Measurements from ENCODE around the gene MTRR. TPM values are rescaled to one million over a fixed set of nuclear protein-coding genes. Genes with fewer than 3 reads are reported as not detected.

Gene MTRR
- total and polyA plus RNA-seq, 2 of the 4 experiments (the other 2 are of a cell fraction), result 33.2 to 33.5 TPM

DNA sequence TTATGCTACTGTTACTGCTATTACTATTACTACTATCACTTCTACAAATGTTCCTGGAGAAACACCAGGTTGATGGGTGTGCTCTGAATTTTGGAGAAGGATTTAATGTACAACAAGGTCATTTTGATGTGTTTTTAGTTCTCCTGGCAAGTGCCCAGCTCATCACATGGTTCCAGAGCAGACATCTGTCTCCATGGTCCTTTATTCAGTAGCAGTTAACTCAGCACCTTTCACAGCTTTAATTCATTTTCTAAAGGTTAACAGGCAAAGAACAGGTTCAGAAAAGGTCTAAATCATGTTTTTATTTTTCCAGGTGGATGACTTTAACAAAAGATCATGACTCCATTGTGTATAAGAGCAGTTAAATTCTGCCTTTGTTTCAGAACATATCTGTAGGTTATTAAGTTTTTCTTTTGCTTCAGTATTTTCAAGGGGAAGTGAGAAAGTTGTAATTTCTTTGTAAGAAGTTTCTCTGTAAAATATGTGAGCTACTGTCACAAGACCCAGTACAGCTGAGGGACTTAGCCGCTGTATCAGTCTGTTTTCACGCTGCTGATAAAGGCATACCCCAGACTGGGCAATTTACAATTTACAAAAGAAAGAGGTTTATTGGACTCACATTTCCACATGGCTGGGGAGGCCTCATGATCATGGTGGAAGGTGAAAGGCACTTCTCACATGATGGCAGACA, 41.9 kb downstream of the MTRR start:
- H3K79me1 ChIP-seq (ENCODE audit: low read depth in 1 of 2, low read length in 2 of 2), result no peaks in the 10 kb centered on the region
- no peak overlapping the region for H2BK120ac ChIP-seq (ENCODE audit: low read depth, low read length)
- H2BK15ac ChIP-seq (ENCODE audit: low read depth, low read length), result no peak overlapping the region
- H3K27me3 ChIP-seq (ENCODE audit: control insufficient read depth, insufficient read depth, low read length), result no peaks in the 10 kb centered on the region
- ATAC-seq (ENCODE audit: low read depth), result no peak
- intact Hi-C loops (cut with micrococcal nuclease) (no loop called here), in situ Hi-C loops (cut with MboI; ENCODE audit: low sequenced_read_pairs) (no loop called here), dilution Hi-C loops (cut with HindIII; ENCODE audit: low sequenced_read_pairs, unreplicated experiment) (no loop called here)
- CTCF ChIA-PET, result no interaction called here
- TF ChIP-seq, protein P1, sequence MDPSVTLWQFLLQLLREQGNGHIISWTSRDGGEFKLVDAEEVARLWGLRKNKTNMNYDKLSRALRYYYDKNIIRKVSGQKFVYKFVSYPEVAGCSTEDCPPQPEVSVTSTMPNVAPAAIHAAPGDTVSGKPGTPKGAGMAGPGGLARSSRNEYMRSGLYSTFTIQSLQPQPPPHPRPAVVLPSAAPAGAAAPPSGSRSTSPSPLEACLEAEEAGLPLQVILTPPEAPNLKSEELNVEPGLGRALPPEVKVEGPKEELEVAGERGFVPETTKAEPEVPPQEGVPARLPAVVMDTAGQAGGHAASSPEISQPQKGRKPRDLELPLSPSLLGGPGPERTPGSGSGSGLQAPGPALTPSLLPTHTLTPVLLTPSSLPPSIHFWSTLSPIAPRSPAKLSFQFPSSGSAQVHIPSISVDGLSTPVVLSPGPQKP (IDR thresholded peaks at IDR 0.05; ENCODE audit: borderline replicate concordance, low read depth, low read length), result no peak
- TF ChIP-seq CHD1 (IDR thresholded peaks at IDR 0.05; ENCODE audit: low read depth, low read length) (no peak), MXI1 (IDR thresholded peaks at IDR 0.05; ENCODE audit: borderline replicate concordance, low read depth, low read length) (no peak), RCOR1 (IDR thresholded peaks at IDR 0.05; ENCODE audit: insufficient replicate concordance, low read length) (no peak), FOS (IDR thresholded peaks at IDR 0.05; ENCODE audit: low read depth, low read length) (no peak), NFE2L2 (IDR thresholded peaks at IDR 0.05; ENCODE audit: low read depth, low read length) (no peak), POLR2A (IDR thresholded peaks at IDR 0.05; ENCODE audit: low read depth, low read length) (no peak), MAZ (IDR thresholded peaks at IDR 0.05; ENCODE audit: borderline replicate concordance, low read depth, low read length) (no peak), RFX5 (IDR thresholded peaks at IDR 0.05; ENCODE audit: low read depth, low read length) (no peak), BHLHE40 (IDR thresholded peaks at IDR 0.05; ENCODE audit: low read depth, low read length) (no peak), SMC3 (IDR thresholded peaks at IDR 0.05; ENCODE audit: low read depth, low read length) (no peak), RAD21 (IDR thresholded peaks at IDR 0.05; ENCODE audit: low read length) (no peak), MAFK (IDR thresholded peaks at IDR 0.05; ENCODE audit: low read depth, low read length) (no peak), USF2 (IDR thresholded peaks at IDR 0.05; ENCODE audit: low read depth, low read length) (no peak), CEBPB (IDR thresholded peaks at IDR 0.05; ENCODE audit: low read depth, low read length) (no peak)
- TF ChIP-seq, protein P2, sequence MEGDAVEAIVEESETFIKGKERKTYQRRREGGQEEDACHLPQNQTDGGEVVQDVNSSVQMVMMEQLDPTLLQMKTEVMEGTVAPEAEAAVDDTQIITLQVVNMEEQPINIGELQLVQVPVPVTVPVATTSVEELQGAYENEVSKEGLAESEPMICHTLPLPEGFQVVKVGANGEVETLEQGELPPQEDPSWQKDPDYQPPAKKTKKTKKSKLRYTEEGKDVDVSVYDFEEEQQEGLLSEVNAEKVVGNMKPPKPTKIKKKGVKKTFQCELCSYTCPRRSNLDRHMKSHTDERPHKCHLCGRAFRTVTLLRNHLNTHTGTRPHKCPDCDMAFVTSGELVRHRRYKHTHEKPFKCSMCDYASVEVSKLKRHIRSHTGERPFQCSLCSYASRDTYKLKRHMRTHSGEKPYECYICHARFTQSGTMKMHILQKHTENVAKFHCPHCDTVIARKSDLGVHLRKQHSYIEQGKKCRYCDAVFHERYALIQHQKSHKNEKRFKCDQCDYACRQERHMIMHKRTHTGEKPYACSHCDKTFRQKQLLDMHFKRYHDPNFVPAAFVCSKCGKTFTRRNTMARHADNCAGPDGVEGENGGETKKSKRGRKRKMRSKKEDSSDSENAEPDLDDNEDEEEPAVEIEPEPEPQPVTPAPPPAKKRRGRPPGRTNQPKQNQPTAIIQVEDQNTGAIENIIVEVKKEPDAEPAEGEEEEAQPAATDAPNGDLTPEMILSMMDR (conservative IDR thresholded peaks at IDR 0.05; ENCODE audit: low read depth, low read length), result no peak
- H3K4me1 ChIP-seq (ENCODE audit: control insufficient read depth, insufficient read depth, low read length), result no peaks in the 10 kb centered on the region
- no peak overlapping the region for H4K91ac ChIP-seq (ENCODE audit: insufficient read depth, low read depth, low read length)
- H3K56ac ChIP-seq (ENCODE audit: extremely low read depth, insufficient read depth, low read length), result no peak overlapping the region
- no peak overlapping the region for H2AFZ ChIP-seq (replicated peaks; ENCODE audit: low read length, poor library complexity)
- H3K4ac ChIP-seq (ENCODE audit: low read depth, low read length), result no peak overlapping the region
- no peak overlapping the region for H3K27ac ChIP-seq (ENCODE audit: insufficient read depth, low read length)
- DNase-seq, result no peak
- no peak overlapping the region for H3K4me2 ChIP-seq (ENCODE audit: low read depth, low read length)
- H3K14ac ChIP-seq (replicated peaks; ENCODE audit: low read depth, low read length), result no peak overlapping the region
- H2BK5ac ChIP-seq (ENCODE audit: low read depth, low read length, poor library complexity, severe bottlenecking), result no peak overlapping the region
- H4K5ac ChIP-seq (ENCODE audit: low read depth, low read length), result no peak overlapping the region
- no peaks in the 10 kb centered on the region for H4K20me1 ChIP-seq (ENCODE audit: insufficient read depth, low read length)
- no peak overlapping the region for H2AK5ac ChIP-seq (ENCODE audit: low read depth, low read length)
- no peak overlapping the region for H4K8ac ChIP-seq (ENCODE audit: low read depth in 2 of 2, low read length in 2 of 2)
- no peak overlapping the region for H3K4me3 ChIP-seq (ENCODE audit: insufficient read depth, low read depth, low read length)
- H3K9ac ChIP-seq (ENCODE audit: low read depth, low read length), result no peak overlapping the region
- H3K18ac ChIP-seq (ENCODE audit: low read depth, low read length), result no peak overlapping the region
- H3K9me3 ChIP-seq (ENCODE audit: control insufficient read depth, insufficient read depth, low read length), result peaks cover 6% of the 10 kb centered on the region
- H3K36me3 ChIP-seq (ENCODE audit: control insufficient read depth, insufficient read depth, low read length), result peaks cover 1% of the 10 kb centered on the region; the same call in 1 of the 2 replicates
- WGBS, 2 experiments (ENCODE audit: extremely low coverage in 2 of 2, insufficient read length in 1 of 2), result no CpG with 5 or more reads among the region's 2 CpGs
- H3K9me1 ChIP-seq (ENCODE audit: insufficient read depth, low read length), result no peaks in the 10 kb centered on the region; the same call in 1 of the 2 replicates
- POLR2A ChIA-PET (ENCODE audit: unreplicated experiment), result no interaction called here
- H2AK9ac ChIP-seq (replicated peaks; ENCODE audit: low read depth, low read length, poor library complexity), result no peak overlapping the region
- no peak overlapping the region for H3K23ac ChIP-seq (ENCODE audit: low read depth, low read length)
- no TSS peak for BruUV-seq (replicated peaks)
- H2BK20ac ChIP-seq (ENCODE audit: low read depth, low read length), result no peak overlapping the region
